DOHH2 (cell line): ENCODE data around the gene LRRC4C.

ENCODE experiments used
- H3F3A ChIP-seq: fragments of 200-600 bp; sonication (generic), shearing (Covaris generic); 2 replicates; pipeline ENCODE4 v1.6.0; 2016; ENCODE audit warnings: antibody characterized with exemption, mild to moderate bottlenecking; ENCODE audit not compliant: control insufficient read depth, insufficient read depth
- H3K27ac ChIP-seq: fragments of 200-600 bp; sonication (generic); 2 replicates; pipeline ENCODE4 v1.5.1; 2014; ENCODE audit warnings: low read depth, mild to moderate bottlenecking, low read length, moderate library complexity
- H3K27me3 ChIP-seq: fragments of 200-600 bp; sonication (generic); 2 replicates; pipeline ENCODE4 v1.6.1; 2014; ENCODE audit warnings: mild to moderate bottlenecking, low read length, mixed read lengths; ENCODE audit not compliant: control insufficient read depth
- H3K36me3 ChIP-seq: fragments of 200-600 bp; sonication (generic); 2 replicates; pipeline ENCODE4 v1.6.1; 2014; ENCODE audit warnings: mild to moderate bottlenecking, low read length, moderate library complexity, mixed read lengths; ENCODE audit not compliant: control insufficient read depth
- H3K4me1 ChIP-seq: fragments of 200-600 bp; sonication (generic); 2 replicates; pipeline ENCODE4 v1.6.1; 2014; ENCODE audit warnings: mild to moderate bottlenecking, low read length, mixed read lengths; ENCODE audit not compliant: control insufficient read depth
- H3K4me2 ChIP-seq: fragments of 200-600 bp; sonication (generic); 2 replicates; pipeline ENCODE4 v1.6.0; 2014; ENCODE audit warnings: mild to moderate bottlenecking, low read length, moderate library complexity
- H3K4me3 ChIP-seq: fragments of 200-600 bp; sonication (generic); 2 replicates; pipeline ENCODE4 v1.5.1; 2014; ENCODE audit warnings: mild to moderate bottlenecking, low read length, mixed read lengths
- H3K79me2 ChIP-seq: fragments of 200-600 bp; sonication (generic); 2 replicates; pipeline ENCODE4 v1.6.1; 2014; ENCODE audit warnings: mild to moderate bottlenecking, low read length, mixed read lengths; ENCODE audit not compliant: control insufficient read depth
- H3K9me2 ChIP-seq: fragments of 200-600 bp; sonication (generic); replicated peaks from 2 replicates; pipeline ENCODE4 v1.6.1; 2014; ENCODE audit warnings: mild to moderate bottlenecking, low read length, mixed read lengths; ENCODE audit not compliant: control insufficient read depth
- H3K9me3 ChIP-seq: fragments of 200-600 bp; sonication (generic); 2 replicates; pipeline ENCODE4 v1.6.1; 2014; ENCODE audit warnings: antibody characterized with exemption, low read length, mixed read lengths; ENCODE audit not compliant: control insufficient read depth, insufficient read depth
- H4K20me1 ChIP-seq: fragments of 200-600 bp; sonication (generic); 2 replicates; pipeline ENCODE4 v1.6.0; 2014; ENCODE audit warnings: low read depth, mild to moderate bottlenecking, antibody characterized with exemption, low read length, moderate library complexity; ENCODE audit not compliant: control insufficient read depth, insufficient read depth
- EZH2phosphoT487 ChIP-seq: fragments of 200-600 bp; sonication (generic); IDR thresholded peaks from 2 replicates; pipeline ENCODE4 v1.6.1; 2017; ENCODE audit warnings: borderline replicate concordance, mild to moderate bottlenecking, antibody characterized with exemption, low read length, moderate library complexity, mixed read lengths
- TF ChIP-seq, protein P1 (sequence below): fragments of 200-600 bp; sonication (generic); IDR thresholded peaks from one replicate; pipeline ENCODE4 v1.5.1; 2014; ENCODE audit warnings: antibody characterized with exemption, mild to moderate bottlenecking, low read depth, low read length; ENCODE audit not compliant: poor library complexity, severe bottlenecking

LRRC4C gene

GRCh38 chr11:40219401-40219800 is 1240.1 kb downstream of the LRRC4C start:
- TF ChIP-seq, protein P1, sequence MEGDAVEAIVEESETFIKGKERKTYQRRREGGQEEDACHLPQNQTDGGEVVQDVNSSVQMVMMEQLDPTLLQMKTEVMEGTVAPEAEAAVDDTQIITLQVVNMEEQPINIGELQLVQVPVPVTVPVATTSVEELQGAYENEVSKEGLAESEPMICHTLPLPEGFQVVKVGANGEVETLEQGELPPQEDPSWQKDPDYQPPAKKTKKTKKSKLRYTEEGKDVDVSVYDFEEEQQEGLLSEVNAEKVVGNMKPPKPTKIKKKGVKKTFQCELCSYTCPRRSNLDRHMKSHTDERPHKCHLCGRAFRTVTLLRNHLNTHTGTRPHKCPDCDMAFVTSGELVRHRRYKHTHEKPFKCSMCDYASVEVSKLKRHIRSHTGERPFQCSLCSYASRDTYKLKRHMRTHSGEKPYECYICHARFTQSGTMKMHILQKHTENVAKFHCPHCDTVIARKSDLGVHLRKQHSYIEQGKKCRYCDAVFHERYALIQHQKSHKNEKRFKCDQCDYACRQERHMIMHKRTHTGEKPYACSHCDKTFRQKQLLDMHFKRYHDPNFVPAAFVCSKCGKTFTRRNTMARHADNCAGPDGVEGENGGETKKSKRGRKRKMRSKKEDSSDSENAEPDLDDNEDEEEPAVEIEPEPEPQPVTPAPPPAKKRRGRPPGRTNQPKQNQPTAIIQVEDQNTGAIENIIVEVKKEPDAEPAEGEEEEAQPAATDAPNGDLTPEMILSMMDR = no peak
- no peak for TF ChIP-seq EZH2phosphoT487
- no peaks in the 10 kb centered on the region for H3K9me3 ChIP-seq

GRCh38 chr11:40215556-40215955 is 1243.9 kb downstream of the LRRC4C start:
- H3F3A ChIP-seq = no peaks in the 10 kb centered on the region
- no peak overlapping the region for H3K27ac ChIP-seq
- no peaks in the 10 kb centered on the region for H3K27me3 ChIP-seq
- no peak overlapping the region for H3K4me3 ChIP-seq
- H3K9me3 ChIP-seq = no peaks in the 10 kb centered on the region; the same call in 1 of the 2 replicates
- H4K20me1 ChIP-seq = no peaks in the 10 kb centered on the region
- H3K9me2 ChIP-seq = no peaks in the 10 kb centered on the region
- no peak overlapping the region for H3K4me2 ChIP-seq
- no peaks in the 10 kb centered on the region for H3K4me1 ChIP-seq
- no peaks in the 10 kb centered on the region for H3K79me2 ChIP-seq
- H3K36me3 ChIP-seq = no peaks in the 10 kb centered on the region
- TF ChIP-seq, protein P1 = no peak
- no peak for TF ChIP-seq EZH2phosphoT487

More at GRCh38 chr11:40219401-40219800, 1240.1 kb downstream of the LRRC4C start:
- no peaks in the 10 kb centered on the region for H4K20me1 ChIP-seq
- no peaks in the 10 kb centered on the region for H3F3A ChIP-seq
- no peaks in the 10 kb centered on the region for H3K9me2 ChIP-seq
- H3K27ac ChIP-seq = no peak overlapping the region
- H3K4me3 ChIP-seq = no peak overlapping the region
- no peak overlapping the region for H3K4me2 ChIP-seq
- no peaks in the 10 kb centered on the region for H3K79me2 ChIP-seq
- no peaks in the 10 kb centered on the region for H3K36me3 ChIP-seq
- H3K27me3 ChIP-seq = no peaks in the 10 kb centered on the region
- H3K4me1 ChIP-seq = no peaks in the 10 kb centered on the region

DNA sequence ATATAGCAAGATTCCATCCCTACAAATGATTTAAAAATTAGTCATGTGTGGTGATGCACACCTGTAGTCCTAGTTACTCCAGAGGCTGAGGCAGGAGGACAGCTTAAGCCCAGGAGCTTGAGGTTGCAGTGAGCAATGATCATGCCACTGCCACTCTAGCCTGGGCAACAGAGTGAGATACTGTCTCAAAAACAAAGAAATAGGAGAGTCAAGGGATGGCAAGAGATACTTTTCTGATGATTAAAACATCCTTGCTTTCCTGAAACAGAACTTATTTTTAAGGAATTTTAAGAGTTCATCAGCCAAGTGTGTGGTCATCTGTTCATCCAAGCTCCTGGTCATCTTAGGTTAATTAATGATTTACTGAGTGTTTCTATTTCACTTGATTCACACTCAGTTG is 1252.0 kb downstream of the LRRC4C start:
- Histone ChIP-seq H3K36me3 (no peaks in the 10 kb centered on the region), H3K79me2 (no peaks in the 10 kb centered on the region), H3K27ac (no peak overlapping the region), H3F3A (no peaks in the 10 kb centered on the region), H3K4me3 (no peak overlapping the region), H3K9me3 (no peaks in the 10 kb centered on the region), H3K9me2 (no peaks in the 10 kb centered on the region), H3K27me3 (no peaks in the 10 kb centered on the region), H4K20me1 (no peaks in the 10 kb centered on the region), H3K4me1 (no peaks in the 10 kb centered on the region), H3K4me2 (no peak overlapping the region)
- TF ChIP-seq EZH2phosphoT487 = no peak
- TF ChIP-seq, protein P1 = no peak

- no peaks in the 10 kb centered on the region for H3K9me3 ChIP-seq
- no peaks in the 10 kb centered on the region for H3K4me1 ChIP-seq
- TF ChIP-seq, protein P1 = no peak
- no peak for TF ChIP-seq EZH2phosphoT487
- H3K79me2 ChIP-seq = no peaks in the 10 kb centered on the region
- H3F3A ChIP-seq = no peaks in the 10 kb centered on the region
- H4K20me1 ChIP-seq = no peaks in the 10 kb centered on the region
- no peak overlapping the region for H3K4me3 ChIP-seq
- no peak overlapping the region for H3K4me2 ChIP-seq
- no peaks in the 10 kb centered on the region for H3K36me3 ChIP-seq
- H3K27ac ChIP-seq = no peak overlapping the region
- H3K9me2 ChIP-seq = no peaks in the 10 kb centered on the region
- H3K27me3 ChIP-seq = no peaks in the 10 kb centered on the region
Measured at GRCh38 chr11:40204228-40204627, 1255.2 kb downstream of the LRRC4C start.
